Urinary bladder (tissue), 4 donors: ENCODE measurements around the gene GPC6. TPM values are rescaled to one million over a fixed set of nuclear protein-coding genes. Genes with fewer than 3 reads are reported as not detected.

ENCODE experiments used
- DNase-seq: peaks from one replicate; pipeline ENCODE4 v3.0.0-alpha.2; 2015; ENCODE audit errors: extremely low spot score
- H3K27ac ChIP-seq: one replicate; pipeline ENCODE4 v1.5.1; 2013; ENCODE audit warnings: low read depth, mild to moderate bottlenecking, moderate library complexity
- H3K36me3 ChIP-seq: one replicate; pipeline ENCODE4 v1.6.1; 2013; ENCODE audit warnings: mild to moderate bottlenecking, moderate library complexity; ENCODE audit not compliant: insufficient read depth
- H3K4me1 ChIP-seq: one replicate; pipeline ENCODE4 v1.6.1; 2013; ENCODE audit warnings: mild to moderate bottlenecking, moderate library complexity; ENCODE audit not compliant: insufficient read depth
- H3K4me3 ChIP-seq: one replicate; pipeline ENCODE4 v1.5.1; 2013; ENCODE audit warnings: low read depth, low read length
- WGBS: extraction: QIAGEN DNeasy Blood & Tissue Kit; methylation state at CpG from one replicate; pipeline ENCODE4 v1.1.7; 2013; 5-methylcytosine and 5-hydroxymethylcytosine counted together
- polyA plus RNA-seq: library from polyadenylated mRNA; stranded (reverse); fragments of 200-250 nt; gene quantifications from one replicate; pipeline ENCODE4 v1.2.3, GENCODE V29; 2013
- total RNA-seq: library from RNA; depleted of rRNA; stranded (reverse); fragments of >200 nt; gene quantifications from one replicate; pipeline ENCODE4 v1.2.3, GENCODE V29; 2014
- donor health status: healthy with polysubstance abuse.
- donor health status: healthy.

Gene GPC6
- total and polyA plus RNA-seq, 2 donors: 8.8 to 126 TPM

- Histone ChIP-seq H3K4me3 (no peak overlapping the region), H3K36me3 (no peaks in the 10 kb centered on the region), H3K27ac (no peak overlapping the region), H3K4me1 (no peaks in the 10 kb centered on the region)
- no peak for DNase-seq
Measured at GRCh38 chr13:93409816-93410215, 183.2 kb downstream of the GPC6 start.

- no peaks in the 10 kb centered on the region for H3K4me1 ChIP-seq
- H3K4me3 ChIP-seq: no peak overlapping the region
- no peak overlapping the region for H3K27ac ChIP-seq
- no peak for DNase-seq
- WGBS: 95% methylated on average over 3 of the region's 3 CpGs
- H3K36me3 ChIP-seq: no peaks in the 10 kb centered on the region
Measured at GRCh38 chr13:93411186-93411680, 184.6 kb downstream of the GPC6 start.

- no peak overlapping the region for H3K27ac ChIP-seq
- H3K36me3 ChIP-seq: no peaks in the 10 kb centered on the region
- no peak overlapping the region for H3K4me3 ChIP-seq
- DNase-seq: no peak
- no peaks in the 10 kb centered on the region for H3K4me1 ChIP-seq
Measured at GRCh38 chr13:93412676-93413075, 186.1 kb downstream of the GPC6 start.

- H3K4me1 ChIP-seq: no peaks in the 10 kb centered on the region
- no peak for DNase-seq
- no peak overlapping the region for H3K27ac ChIP-seq
- no peak overlapping the region for H3K4me3 ChIP-seq
- H3K36me3 ChIP-seq: no peaks in the 10 kb centered on the region
- 68% methylated on average over 8 of the region's 8 CpGs for WGBS
Measured at GRCh38 chr13:93413972-93414717, 187.5 kb downstream of the GPC6 start.

GRCh38 chr13:93416736-93417355, 190.2 kb downstream of the GPC6 start:
- 57% methylated on average over 1 of the region's 1 CpG for WGBS
- Histone ChIP-seq H3K4me1 (no peaks in the 10 kb centered on the region), H3K4me3 (no peak overlapping the region), H3K36me3 (no peaks in the 10 kb centered on the region), H3K27ac (no peak overlapping the region)
- DNase-seq: no peak

GRCh38 chr13:93418398-93418797, 191.8 kb downstream of the GPC6 start:
- Histone ChIP-seq H3K36me3 (no peaks in the 10 kb centered on the region), H3K4me3 (no peak overlapping the region), H3K4me1 (no peaks in the 10 kb centered on the region), H3K27ac (no peak overlapping the region)
- WGBS: 84% methylated on average over 8 of the region's 8 CpGs
- no peak for DNase-seq

- Histone ChIP-seq H3K4me3 (no peak overlapping the region), H3K27ac (no peak overlapping the region), H3K36me3 (no peaks in the 10 kb centered on the region), H3K4me1 (no peaks in the 10 kb centered on the region)
- 81% methylated on average over 1 of the region's 1 CpG for WGBS
- DNase-seq: no peak
Measured at GRCh38 chr13:93420206-93420605, 193.6 kb downstream of the GPC6 start.

GRCh38 chr13:93420887-93421286, 194.3 kb downstream of the GPC6 start:
- no peak for DNase-seq
- no peak overlapping the region for H3K4me3 ChIP-seq

GRCh38 chr13:93422980-93423543, 196.5 kb downstream of the GPC6 start:
- Histone ChIP-seq H3K4me3 (no peak overlapping the region), H3K36me3 (no peaks in the 10 kb centered on the region), H3K27ac (no peak overlapping the region), H3K4me1 (no peaks in the 10 kb centered on the region)
- WGBS: 76% methylated on average over 2 of the region's 2 CpGs
- DNase-seq: no peak

More at GRCh38 chr13:93420887-93421286, 194.3 kb downstream of the GPC6 start:
- H3K4me1 ChIP-seq: no peaks in the 10 kb centered on the region
- H3K27ac ChIP-seq: no peak overlapping the region
- 93% methylated on average over 6 of the region's 6 CpGs for WGBS
- H3K36me3 ChIP-seq: no peaks in the 10 kb centered on the region

GRCh38 chr13:93425411-93425810, 198.8 kb downstream of the GPC6 start:
- no peak for DNase-seq
- Histone ChIP-seq H3K36me3 (no peaks in the 10 kb centered on the region), H3K4me3 (no peak overlapping the region), H3K27ac (no peak overlapping the region), H3K4me1 (no peaks in the 10 kb centered on the region)
- 91% methylated on average over 3 of the region's 3 CpGs for WGBS

- Histone ChIP-seq H3K4me1 (no peaks in the 10 kb centered on the region), H3K36me3 (no peaks in the 10 kb centered on the region), H3K27ac (no peak overlapping the region), H3K4me3 (no peak overlapping the region)
- WGBS: 83% methylated on average over 2 of the region's 2 CpGs
- no peak for DNase-seq
Measured at GRCh38 chr13:93430381-93430780, 203.8 kb downstream of the GPC6 start.

GRCh38 chr13:93435651-93436050, 209.0 kb downstream of the GPC6 start:
- Histone ChIP-seq H3K27ac (no peak overlapping the region), H3K4me1 (no peaks in the 10 kb centered on the region), H3K36me3 (no peaks in the 10 kb centered on the region), H3K4me3 (no peak overlapping the region)
- no peak for DNase-seq
- whole genome bisulfite sequencing: 94% methylated on average over 3 of the region's 3 CpGs

- WGBS: 89% methylated on average over 4 of the region's 4 CpGs
- Histone ChIP-seq H3K4me1 (no peaks in the 10 kb centered on the region), H3K36me3 (no peaks in the 10 kb centered on the region), H3K4me3 (no peak overlapping the region), H3K27ac (no peak overlapping the region)
- DNase-seq: no peak
Measured at GRCh38 chr13:93437081-93437480, 210.5 kb downstream of the GPC6 start.

- whole genome bisulfite sequencing: 70% methylated on average over 2 of the region's 2 CpGs
- H3K4me3 ChIP-seq: no peak overlapping the region
- no peak for DNase-seq
- H3K36me3 ChIP-seq: no peaks in the 10 kb centered on the region
- no peak overlapping the region for H3K27ac ChIP-seq
- peaks cover 2% of the 10 kb centered on the region for H3K4me1 ChIP-seq
Measured at GRCh38 chr13:93446238-93446637, 219.6 kb downstream of the GPC6 start.
